Naive B cell (primary cell): ENCODE measurements around the gene BYSL. TPM values are rescaled to one million over a fixed set of nuclear protein-coding genes. Genes with fewer than 3 reads are reported as not detected.
A peak's percentile ranks its signal among the peaks of the same experiment; 100 is the strongest.
"Not testable (repeated sequence)": the region's sequence is repeated elsewhere in the genome, so short reads cannot be mapped to it uniquely, and the experiment has no call there.

Source experiments
- ATAC-seq, 2 donors: fragments of 150-1000 bp; cut with Tn5 transposase; 2 replicates each; pipeline ENCODE4 v1.10.0; 2021; ENCODE audit warnings: low read depth in 2 of 2, mild to moderate bottlenecking in 2 of 2, moderate library complexity in 2 of 2
- DNase-seq: peaks from one replicate; pipeline ENCODE4 v3.0.0; 2022
- H3K27ac Mint-ChIP-seq, 6 donors: one replicate each; pipeline ENCODE4 v1.8.0; 2020 to 2022; ENCODE audit warnings: mild to moderate bottlenecking in 6 of 6, mixed read lengths in 6 of 6, moderate library complexity in 5 of 6, inconsistent platforms in 2 of 6
- H3K27me3 Mint-ChIP-seq, 3 donors: one replicate each; pipeline ENCODE4 v1.8.0; 2021 to 2022; ENCODE audit warnings: mixed read lengths in 3 of 3, mild to moderate bottlenecking in 1 of 3
- H3K36me3 Mint-ChIP-seq, 2 donors: one replicate each; pipeline ENCODE4 v1.8.0; 2020 to 2022; ENCODE audit warnings: mixed read lengths in 2 of 2, inconsistent platforms in 1 of 2, mild to moderate bottlenecking in 1 of 2
- H3K4me1 Mint-ChIP-seq, 3 donors: one replicate each; pipeline ENCODE4 v1.8.0; 2020 to 2022; ENCODE audit warnings: mixed read lengths in 3 of 3, inconsistent platforms in 1 of 3, mild to moderate bottlenecking in 1 of 3, moderate library complexity in 1 of 3
- H3K4me3 Mint-ChIP-seq, 8 donors: one replicate each; pipeline ENCODE4 v1.8.0; 2020 to 2022; ENCODE audit warnings: mild to moderate bottlenecking in 8 of 8, mixed read lengths in 8 of 8, moderate library complexity in 8 of 8, inconsistent platforms in 2 of 8
- H3K9me3 Mint-ChIP-seq, 7 donors: one replicate each; pipeline ENCODE4 v1.8.0; 2020 to 2022; ENCODE audit warnings: mixed read lengths in 7 of 7, mild to moderate bottlenecking in 5 of 7, inconsistent platforms in 2 of 7, moderate library complexity in 1 of 7
- polyA plus RNA-seq, 6 donors: library from polyadenylated mRNA; unstranded; fragments of 300-500 nt; fragmentation: Illumina TruSeq; gene quantifications; one replicate each; pipeline ENCODE4 v1.2.3, GENCODE V29; 2021; ENCODE audit warnings: low read depth in 6 of 6

The BYSL gene
- polyA plus RNA-seq, 6 donors from 2014 or later: 3.0 to 8.6 (median 5.5) TPM

DNA sequence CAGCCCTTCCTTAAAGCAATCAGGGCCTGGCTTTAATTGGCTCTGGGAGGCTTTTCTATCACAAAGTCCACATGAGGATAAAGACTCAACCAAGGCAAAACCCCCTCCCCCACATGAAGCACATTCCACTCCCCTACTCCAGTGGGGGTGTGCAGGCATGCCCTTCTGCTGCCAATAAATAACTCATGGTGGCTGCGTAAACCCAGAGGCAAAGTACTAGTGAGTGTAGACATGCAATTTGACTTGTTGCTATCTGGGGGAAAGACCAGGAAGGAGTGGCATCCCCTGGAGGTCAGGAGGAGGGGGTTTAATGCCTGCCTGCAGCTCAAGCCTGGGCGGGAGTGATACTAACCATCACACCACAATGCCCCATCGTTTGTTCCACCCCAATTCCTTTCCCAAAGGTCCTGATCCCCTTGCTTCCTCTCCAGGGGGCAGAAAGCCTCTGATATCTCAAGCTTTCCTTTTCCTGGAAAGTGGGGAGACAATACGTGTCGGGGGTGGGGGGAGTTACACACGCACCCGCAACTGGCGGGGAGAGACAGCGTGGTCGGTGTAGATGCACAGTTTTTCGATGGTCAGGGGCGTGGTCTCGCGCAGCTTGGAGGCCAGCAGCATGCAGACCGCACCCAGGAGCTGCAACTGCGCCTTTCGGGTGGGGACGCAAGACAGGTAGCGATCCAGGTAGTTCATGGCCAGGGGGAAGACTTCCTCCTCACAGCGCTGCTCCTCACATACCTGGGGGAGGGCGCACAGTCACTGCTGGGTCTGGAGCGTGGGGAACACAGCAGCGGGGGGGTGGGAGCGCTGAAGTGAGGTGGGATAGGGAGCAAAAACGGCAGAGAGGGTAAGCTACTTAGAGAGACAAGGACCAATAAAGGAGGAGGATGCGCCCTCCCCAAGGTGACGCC is 18.8 kb downstream of the BYSL start:
- peak overlapping the region; percentile 49 to 94 (median 90) for H3K27ac Mint-ChIP-seq
- ATAC-seq: no peak
- peak overlapping the region; percentile 84 to 93 (median 89) for H3K4me3 Mint-ChIP-seq
- DNase-seq: no peak
- no peaks in the 10 kb centered on the region for H3K9me3 Mint-ChIP-seq
- peaks cover 53 to 72% (median 70%) of the 10 kb centered on the region in 3 donors for H3K4me1 Mint-ChIP-seq
- no peaks in the 10 kb centered on the region for H3K27me3 Mint-ChIP-seq
- H3K36me3 Mint-ChIP-seq: peaks cover 0 to 6% of the 10 kb centered on the region in 2 donors

GRCh38 chr6:41940759-41941279 is 19.5 kb downstream of the BYSL start:
- no peaks in the 10 kb centered on the region for H3K9me3 Mint-ChIP-seq
- no peaks in the 10 kb centered on the region for H3K27me3 Mint-ChIP-seq
- H3K4me1 Mint-ChIP-seq: peaks cover 53 to 65% (median 65%) of the 10 kb centered on the region in 3 donors
- H3K27ac Mint-ChIP-seq: peak overlapping the region in 5 of 6 donors; percentile 38 to 94 (median 82)
- ATAC-seq: peak in 1 of 2 donors; percentile 16
- DNase-seq: peak; percentile 31
- peak overlapping the region; percentile 84 to 93 (median 89) for H3K4me3 Mint-ChIP-seq
- peaks cover 0 to 6% of the 10 kb centered on the region in 2 donors for H3K36me3 Mint-ChIP-seq

GRCh38 chr6:41941280-41942066 is 20.2 kb downstream of the BYSL start, which contains the start of gene CCND3:
CCND3 (minus strand) TSS chr6:41941808; CDS start chr6:41941649, 159 bp downstream.
- ATAC-seq: peak; percentile 89 to 91
- Mint-ChIP-seq H3K4me1 (peaks cover 46 to 62% (median 59%) of the 10 kb centered on the region in 3 donors), H3K4me3 (peak within 1 kb of the TSS; percentile 85 to 93 (median 89)), H3K9me3 (no peaks in the 10 kb centered on the region), H3K27me3 (no peaks in the 10 kb centered on the region), H3K27ac (peak within 1 kb of the TSS; percentile 64 to 94 (median 85)), H3K36me3 (peaks cover 0 to 2% of the 10 kb centered on the region in 2 donors)
- DNase-seq: peak; percentile 76

GRCh38 chr6:41942067-41942851 is 21.0 kb downstream of the BYSL start:
- DNase-seq: no peak
- ATAC-seq: no peak
- no peaks in the 10 kb centered on the region for H3K27me3 Mint-ChIP-seq

GRCh38 chr6:41942882-41943281 is 21.6 kb downstream of the BYSL start:
- not testable (repeated sequence) for H3K27me3 Mint-ChIP-seq, DNase-seq, H3K9me3 Mint-ChIP-seq, H3K36me3 Mint-ChIP-seq, ATAC-seq
- peaks cover 44 to 58% (median 52%) of the 10 kb centered on the region in 3 donors for H3K4me1 Mint-ChIP-seq
- H3K27ac Mint-ChIP-seq: peak overlapping the region in 1 of 6 donors; percentile 83
- peak overlapping the region in 5 of 8 donors; percentile 20 to 89 (median 80) for H3K4me3 Mint-ChIP-seq

More at GRCh38 chr6:41942067-41942851, 21.0 kb downstream of the BYSL start:
- Mint-ChIP-seq H3K4me3 (peak overlapping the region; percentile 80 to 92 (median 89)), H3K9me3 (no peaks in the 10 kb centered on the region), H3K4me1 (peaks cover 42 to 58% (median 52%) of the 10 kb centered on the region in 3 donors), H3K27ac (peak overlapping the region; percentile 63 to 90 (median 85)), H3K36me3 (peaks cover 0 to 2% of the 10 kb centered on the region in 2 donors)

GRCh38 chr6:41943456-41943855 is 22.2 kb downstream of the BYSL start:
- H3K27ac Mint-ChIP-seq: no peak overlapping the region
- H3K9me3 Mint-ChIP-seq: no peaks in the 10 kb centered on the region
- H3K27me3 Mint-ChIP-seq: no peaks in the 10 kb centered on the region
- ATAC-seq: no peak
- DNase-seq: no peak
- peaks cover 42 to 53% (median 50%) of the 10 kb centered on the region in 3 donors for H3K4me1 Mint-ChIP-seq
- no peak overlapping the region for H3K4me3 Mint-ChIP-seq
- H3K36me3 Mint-ChIP-seq: peaks cover 0 to 13% of the 10 kb centered on the region in 2 donors

- Mint-ChIP-seq H3K27ac (peak overlapping the region in 3 of 6 donors; percentile 3 to 62 (median 44)), H3K36me3 (peaks cover 0 to 13% of the 10 kb centered on the region in 2 donors), H3K27me3 (no peaks in the 10 kb centered on the region), H3K9me3 (no peaks in the 10 kb centered on the region), H3K4me3 (peak overlapping the region in 1 of 8 donors; percentile 28), H3K4me1 (peaks cover 25 to 32% (median 31%) of the 10 kb centered on the region in 3 donors)
- ATAC-seq (no peak), DNase-seq (no peak)
Measured at GRCh38 chr6:41947581-41948220, 26.4 kb downstream of the BYSL start.

DNA sequence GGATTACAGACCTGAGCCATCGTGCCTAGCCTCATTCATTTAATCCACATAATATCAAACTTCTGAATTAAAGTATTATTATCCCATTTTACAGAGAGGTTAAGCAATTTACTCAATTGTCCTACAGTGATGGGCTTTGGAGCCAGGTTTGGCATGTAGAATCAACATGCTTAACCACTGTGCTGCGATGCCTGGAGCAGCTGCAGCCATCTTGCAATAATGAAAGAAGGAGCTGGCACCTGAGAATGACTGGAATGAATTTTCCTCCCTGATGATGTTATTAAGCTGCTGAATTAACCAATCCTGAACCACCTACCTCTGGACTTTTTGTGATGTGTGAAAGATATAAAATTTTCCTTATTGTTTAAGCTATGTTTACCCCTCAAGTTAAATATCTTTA is 33.4 kb downstream of the BYSL start:
- peaks cover 19 to 57% (median 39%) of the 10 kb centered on the region in 3 donors for H3K4me1 Mint-ChIP-seq
- H3K4me3 Mint-ChIP-seq: no peak overlapping the region
- H3K27me3 Mint-ChIP-seq: no peaks in the 10 kb centered on the region
- H3K36me3 Mint-ChIP-seq: peaks cover 0 to 5% of the 10 kb centered on the region in 2 donors
- DNase-seq (no peak), ATAC-seq (no peak)
- H3K27ac Mint-ChIP-seq: peak overlapping the region in 1 of 6 donors; percentile 43
- peaks cover 0 to 2% (median 0%) of the 10 kb centered on the region in 7 donors for H3K9me3 Mint-ChIP-seq

DNA sequence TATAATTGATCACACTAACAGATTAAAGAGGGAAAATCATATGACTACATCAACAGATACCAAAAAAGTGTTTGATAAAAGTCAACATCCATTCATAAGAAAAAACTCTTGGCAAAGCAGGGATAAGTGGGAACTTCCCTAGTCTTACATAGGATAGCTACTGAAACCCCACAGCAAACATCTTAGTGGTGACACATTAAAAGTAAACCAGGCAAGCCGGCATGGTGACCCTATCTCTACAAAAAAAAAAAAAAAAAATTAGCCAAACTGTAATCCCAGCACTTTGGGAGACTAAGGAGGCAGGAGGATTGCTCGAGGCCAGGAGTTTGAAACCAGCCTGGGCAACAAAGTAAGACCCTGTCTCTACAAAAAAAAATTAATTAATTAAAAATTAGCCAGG is 34.1 kb downstream of the BYSL start:
- no peak for ATAC-seq

DNA sequence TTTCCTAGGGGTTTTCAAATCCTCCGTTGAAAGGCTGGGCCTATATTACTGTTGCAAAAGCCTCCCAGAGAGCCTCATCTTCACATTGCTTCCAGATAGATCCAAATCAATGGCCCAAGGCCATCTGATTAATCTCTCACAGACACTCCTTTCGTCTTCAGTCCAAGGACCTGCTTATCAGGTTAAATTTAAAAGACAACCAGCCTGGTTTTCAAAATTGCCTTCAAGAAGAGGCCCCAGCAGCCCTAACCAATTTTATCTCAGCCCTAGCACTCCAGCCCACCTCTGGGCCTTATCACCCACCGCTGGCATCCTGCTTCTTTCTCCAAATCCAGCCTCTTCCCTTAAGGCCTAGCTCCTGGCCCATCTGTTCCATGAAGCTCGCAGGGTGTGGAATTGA is 35.8 kb downstream of the BYSL start:
- ATAC-seq (no peak), DNase-seq (no peak)
- peaks cover 0 to 5% of the 10 kb centered on the region in 2 donors for H3K36me3 Mint-ChIP-seq

More for the DNA sequence above, 34.1 kb downstream of the BYSL start:
- Mint-ChIP-seq H3K4me3 (no peak overlapping the region), H3K9me3 (peaks cover 0 to 2% (median 0%) of the 10 kb centered on the region in 7 donors), H3K27ac (no peak overlapping the region), H3K27me3 (no peaks in the 10 kb centered on the region), H3K4me1 (peaks cover 17 to 58% (median 38%) of the 10 kb centered on the region in 3 donors), H3K36me3 (peaks cover 0 to 5% of the 10 kb centered on the region in 2 donors)
- DNase-seq: no peak

GRCh38 chr6:41958022-41958856 is 36.9 kb downstream of the BYSL start:
- Mint-ChIP-seq H3K9me3 (peaks cover 0 to 2% (median 0%) of the 10 kb centered on the region in 7 donors), H3K4me3 (no peak overlapping the region), H3K27ac (peak overlapping the region in 2 of 6 donors; percentile 50 to 94), H3K36me3 (peaks cover 5% of the 10 kb centered on the region in 2 donors), H3K27me3 (no peaks in the 10 kb centered on the region), H3K4me1 (peaks cover 24 to 64% (median 48%) of the 10 kb centered on the region in 3 donors)
- ATAC-seq: no peak
- DNase-seq: no peak

More for the DNA sequence above, 35.8 kb downstream of the BYSL start:
- no peak overlapping the region for H3K4me3 Mint-ChIP-seq
- H3K9me3 Mint-ChIP-seq: peaks cover 0 to 2% (median 0%) of the 10 kb centered on the region in 7 donors
- H3K4me1 Mint-ChIP-seq: peaks cover 22 to 65% (median 54%) of the 10 kb centered on the region in 3 donors
- H3K27ac Mint-ChIP-seq: peak overlapping the region in 2 of 6 donors; percentile 51 to 68
- no peaks in the 10 kb centered on the region for H3K27me3 Mint-ChIP-seq
